Measurements from ENCODE around the gene TTC7B. TPM values are rescaled to one million over a fixed set of nuclear protein-coding genes. Genes with fewer than 3 reads are reported as not detected.

The TTC7B gene
- total and polyA plus RNA-seq, 2 of the 8 experiments (the other 6 are each of a cell fraction or from before 2014, with no cell fraction given): 23.7 to 34.0 TPM

DNA sequence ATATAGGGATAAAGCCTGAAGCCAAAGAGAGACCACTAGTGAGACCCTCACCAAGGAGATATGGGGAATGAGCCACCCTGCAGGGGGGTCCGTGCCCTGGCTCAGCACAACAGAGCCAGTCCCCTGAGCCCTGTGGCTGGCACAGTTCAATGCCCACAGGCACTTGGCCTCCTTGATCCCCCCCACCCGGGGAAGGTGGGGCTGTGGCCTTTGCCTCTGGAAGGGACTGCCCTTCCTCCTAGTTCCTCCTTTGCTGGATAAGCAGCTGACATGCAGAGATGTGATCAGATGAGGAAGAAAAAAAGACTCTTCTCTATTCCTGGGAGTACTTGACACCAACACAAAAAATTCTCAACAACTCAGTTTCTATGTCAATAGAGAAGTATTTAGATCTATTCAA is 19.9 kb downstream of the TTC7B start:
- DNase-seq (ENCODE audit: low read depth in 1 of 2, low spot score in 2 of 2) (no peak), FAIRE-seq (no peak)
- CTCF ChIA-PET (ENCODE audit: partially characterized antibody): interaction anchor here (1.1 to 5.8 kb wide), 7 partner anchors 8 to 360 kb away, joined by 3 to 44 read pairs (median 5); partner anchors contain the start of gene TTC7B
- no peak overlapping the region for H2AFZ ChIP-seq (ENCODE audit: low read length)
- no peak overlapping the region for H3K27ac ChIP-seq (ENCODE audit: low read depth, low read length)
- no peak overlapping the region for H2BK20ac ChIP-seq (ENCODE audit: low read length)
- H3K23ac ChIP-seq (ENCODE audit: insufficient read length): no peak overlapping the region
- H3K27me3 ChIP-seq (replicated peaks in 1 of 4; ENCODE audit: control insufficient read depth in 3 of 4, extremely low read depth in 1 of 4, insufficient read depth in 3 of 4, low read length in 3 of 4): no peaks in the 10 kb centered on the region
- no peak overlapping the region for H2BK120ac ChIP-seq (replicated peaks; ENCODE audit: low read depth, low read length)
- no peaks in the 10 kb centered on the region for H3K36me3 ChIP-seq (ENCODE audit: control insufficient read depth in 2 of 4, insufficient read depth in 4 of 4, low read length in 3 of 4)
- H2BK12ac ChIP-seq (ENCODE audit: low read depth, low read length): no peak overlapping the region
- no peak overlapping the region for H3K18ac ChIP-seq (ENCODE audit: extremely low read depth, low read length)
- H2AK5ac ChIP-seq (ENCODE audit: low read depth, low read length): no peak overlapping the region
- WGBS, 2 experiments (ENCODE audit: extremely low coverage in 1 of 2, insufficient coverage in 1 of 2, insufficient read length in 1 of 2, insufficient replicate concordance in 2 of 2, low coverage in 1 of 2, low lambda C conversion rate in 2 of 2, missing lambda C conversion rate in 1 of 2): 80% methylated on average over 2 of the region's 2 CpGs; no CpG with 5 or more reads in 1 of the 2 experiments
- H3K4me3 ChIP-seq (ENCODE audit: extremely low read depth in 1 of 4, insufficient read depth in 2 of 4, low read depth in 3 of 4, low read length in 4 of 4): no peak overlapping the region
- no peak overlapping the region for H4K8ac ChIP-seq (ENCODE audit: extremely low read depth, insufficient read depth, low read length)
- H3K4ac ChIP-seq (replicated peaks; ENCODE audit: insufficient read length, low read depth, low read length): no peak overlapping the region
- no peak overlapping the region for H2BK5ac ChIP-seq (ENCODE audit: low read depth, low read length)
- H4K20me1 ChIP-seq (replicated peaks in 1 of 2; ENCODE audit: control insufficient read depth in 1 of 2, insufficient read depth in 2 of 2, low read length in 2 of 2): peaks cover 0 to 1% of the 10 kb centered on the region in 2 experiments
- H3K4me2 ChIP-seq (ENCODE audit: insufficient read depth in 1 of 2, low read depth in 2 of 2, low read length in 2 of 2): no peak overlapping the region
- H3K23me2 ChIP-seq (ENCODE audit: low read depth, low read length): no peaks in the 10 kb centered on the region
- no peak overlapping the region for H3K9ac ChIP-seq (replicated peaks in 1 of 4; ENCODE audit: extremely low read depth in 1 of 4, low read depth in 3 of 4, low read length in 3 of 4)
- no peaks in the 10 kb centered on the region for H3K9me3 ChIP-seq (ENCODE audit: insufficient read depth in 2 of 2, low read depth in 1 of 2, low read length in 1 of 2)
- no peaks in the 10 kb centered on the region; the same call in 1 of the 2 replicates for H3K79me1 ChIP-seq (ENCODE audit: low read depth, low read length)
- no peak overlapping the region for H3K14ac ChIP-seq (ENCODE audit: insufficient read length)
- peaks cover 0 to 5% (median 0%) of the 10 kb centered on the region in 4 experiments; a peak in 2 of 7 replicates for H3K4me1 ChIP-seq (replicated peaks in 1 of 4; ENCODE audit: control insufficient read depth in 3 of 4, insufficient read depth in 4 of 4, low read length in 3 of 4)
- H2BK15ac ChIP-seq (ENCODE audit: low read length): no peak overlapping the region
- no peak overlapping the region for H4K91ac ChIP-seq (replicated peaks; ENCODE audit: insufficient read length, low read length)
- H3K79me2 ChIP-seq (ENCODE audit: control insufficient read depth in 1 of 2, insufficient read depth in 2 of 2, low read length in 2 of 2): no peaks in the 10 kb centered on the region
- POLR2A ChIA-PET (ENCODE audit: partially characterized antibody): interaction anchor here (0.7 kb wide), 1 partner anchor 10 kb away, joined by 3 read pairs; no protein-coding TSS in a partner anchor
- H3K56ac ChIP-seq (replicated peaks; ENCODE audit: insufficient read length, low read depth, low read length): no peak overlapping the region
- H4K5ac ChIP-seq (ENCODE audit: insufficient read length, low read depth, low read length): no peak overlapping the region
- TF ChIP-seq BCL11A (IDR thresholded peaks at IDR 0.05; ENCODE audit: low read depth in 2 of 2, low read length in 2 of 2) (no peak), POU5F1 (IDR thresholded peaks at IDR 0.05; ENCODE audit: low read depth, low read length) (no peak), CHD2 (IDR thresholded peaks at IDR 0.05; ENCODE audit: low read length) (no peak), NANOG (IDR thresholded peaks at IDR 0.05; ENCODE audit: insufficient read depth, low read depth, low read length, poor library complexity, severe bottlenecking) (no peak)
